GM10248 (cell line): ENCODE data around the gene NMRK1.

Source experiments
- CTCF ChIA-PET: fragments of 300-600 bp; sonication (Branson Sonifier 250); formaldehyde crosslinking; extraction: SDS; loops from one replicate; lab custom pipeline; 2021; ENCODE audit warnings: antibody characterized with exemption; lab: Yijun Ruan, JAX
- POLR2A ChIA-PET: fragments of 350-650 bp; sonication (Branson Sonifier 250); formaldehyde crosslinking; extraction: SDS; loops from one replicate; lab custom pipeline; 2020; ENCODE audit warnings: antibody characterized with exemption; lab: Yijun Ruan, JAX
- DNase-seq: peaks from one replicate; pipeline ENCODE4 v3.0.0; 2012; ENCODE audit errors: extremely low spot score
- CTCF ChIP-seq: IDR thresholded peaks from 2 replicates; pipeline ENCODE4 v1.5.1; 2012; ENCODE audit warnings: mild to moderate bottlenecking, low read depth; ENCODE audit errors: extremely low read depth, missing control alignments, control extremely low read depth

Gene NMRK1

GRCh38 chr9:75130172-75130571 lies 42.2 kb upstream of the NMRK1 start:
- no peak for TF ChIP-seq CTCF
- CTCF ChIA-PET = interaction anchor here (1.6 kb wide), 1 partner anchor 11 kb away, joined by 4 read pairs; no protein-coding TSS in a partner anchor
- POLR2A ChIA-PET = no interaction called here
- DNase-seq = no peak

- DNase-seq = no peak
- ChIA-PET POLR2A (no interaction called here), CTCF (interaction anchor here (1.6 kb wide), 1 partner anchor 12 kb away, joined by 4 read pairs; no protein-coding TSS in a partner anchor)
- TF ChIP-seq CTCF = no peak
Measured at GRCh38 chr9:75128535-75128934, 40.6 kb upstream of the NMRK1 start.

- DNase-seq = no peak
- ChIA-PET CTCF (interaction anchor here (0.7 kb wide), 1 partner anchor 10 kb away, joined by 3 read pairs; no protein-coding TSS in a partner anchor), POLR2A (no interaction called here)
- no peak for TF ChIP-seq CTCF
Measured at GRCh38 chr9:75123696-75124095, 35.7 kb upstream of the NMRK1 start.

GRCh38 chr9:75121914-75122558 lies 34.1 kb upstream of the NMRK1 start:
- ChIA-PET POLR2A (no interaction called here), CTCF (interaction anchor here (0.8 to 1.8 kb wide), 2 partner anchors 20 to 23 kb away, joined by 3 to 6 read pairs; no protein-coding TSS in a partner anchor)
- no peak for TF ChIP-seq CTCF
- DNase-seq = no peak

GRCh38 chr9:75120686-75121085 lies 32.7 kb upstream of the NMRK1 start:
- POLR2A ChIA-PET = no interaction called here

GRCh38 chr9:75117564-75117963 lies 29.6 kb upstream of the NMRK1 start:
- CTCF ChIA-PET = interaction anchor here (0.9 to 1.2 kb wide), 2 partner anchors 26 to 344 kb away, joined by 3 to 4 read pairs; no protein-coding TSS in a partner anchor
- no peak for DNase-seq
- no peak for TF ChIP-seq CTCF
- POLR2A ChIA-PET = no interaction called here

More at GRCh38 chr9:75120686-75121085, 32.7 kb upstream of the NMRK1 start:
- TF ChIP-seq CTCF = no peak
- CTCF ChIA-PET = interaction anchor here (1.8 kb wide), 1 partner anchor 25 kb away, joined by 6 read pairs; no protein-coding TSS in a partner anchor
- DNase-seq = no peak
